HepG2 (cell line): Measurements from ENCODE around the gene C2CD3. TPM values are rescaled to one million over a fixed set of nuclear protein-coding genes. Genes with fewer than 3 reads are reported as not detected.

Experiments
- ATAC-seq: fragments of 200-7000 bp; cut with Tn5 transposase; 3 replicates; pipeline ENCODE4 v1.9.1; 2020; ENCODE audit warnings: mild to moderate bottlenecking, moderate library complexity
- BruUV-seq: library from RNA; stranded (reverse); fragments of 400-500 nt; replicated peaks from 2 replicates; lab custom pipeline; 2021; lab: Mats Ljungman, UMichigan
- CTCF ChIA-PET: fragments of 300-600 bp; formaldehyde crosslinking; extraction: SDS; loops from one replicate; lab custom pipeline; 2021; ENCODE audit warnings: low total read pairs, inconsistent platforms, low intra/inter-chr PET ratio; lab: Yijun Ruan, JAX
- POLR2A ChIA-PET: fragments of 350-600 bp; sonication (Branson Sonifier 250); formaldehyde crosslinking; loops from one replicate; lab custom pipeline; 2020; ENCODE audit warnings: antibody characterized with exemption, inconsistent platforms; lab: Yijun Ruan, JAX
- DNase-seq: peaks from one replicate; pipeline ENCODE4 v3.0.0-alpha.2; 2015; ENCODE audit warnings: low spot score
- FAIRE-seq: peaks from 3 replicates; lab custom pipeline; 2011; peaks lifted over from hg19 to GRCh38; lab: Jason Lieb, UNC
- H2AFZ ChIP-seq: one replicate; pipeline ENCODE4 v1.6.1; 2011; ENCODE audit warnings: low read length, inconsistent platforms
- H3K27ac ChIP-seq: fragments of 300-600 bp; 3 replicates; pipeline ENCODE4 v1.8.0; 2011; ENCODE audit warnings: mixed run types, mild to moderate bottlenecking, mixed read lengths, low read length, inconsistent platforms; ENCODE audit not compliant: insufficient read depth; ENCODE audit errors: extremely low read length
- H3K27me3 ChIP-seq, 2 experiments: fragments of 200-600 bp in 1 of 2; 2 replicates in 1 of 2; 3 replicates in 1 of 2; pipeline versions ENCODE4 v1.6.0 to v1.8.0; 2011; ENCODE audit warnings: low read length in 2 of 2, mild to moderate bottlenecking in 2 of 2, moderate library complexity in 2 of 2, inconsistent platforms in 1 of 2; ENCODE audit not compliant: insufficient read depth in 2 of 2, control insufficient read depth in 1 of 2
- H3K36me3 ChIP-seq, 2 experiments: fragments of 200-600 bp in 1 of 2; replicated peaks in 1 of 2; 2 replicates in 1 of 2; 3 replicates in 1 of 2; pipeline versions ENCODE4 v1.5.1 to v1.8.0; 2011; ENCODE audit warnings: low read length in 2 of 2, inconsistent platforms in 1 of 2; ENCODE audit not compliant: insufficient read depth in 2 of 2, control insufficient read depth in 1 of 2
- H3K4me1 ChIP-seq: 2 replicates; pipeline ENCODE4 v1.5.1; 2012; ENCODE audit warnings: low read length, inconsistent platforms; ENCODE audit not compliant: insufficient read depth
- H3K4me2 ChIP-seq: 2 replicates; pipeline ENCODE4 v1.6.0; 2011; ENCODE audit warnings: low read depth, low read length, inconsistent platforms
- H3K4me3 ChIP-seq, 3 experiments: fragments of 200-600 bp in 1 of 3; sonication (generic), shearing (Covaris generic) in 1 of 3; replicated peaks in 1 of 3; 2 replicates each; pipeline ENCODE4 v1.5.1; 2011 to 2016; ENCODE audit warnings: low read length in 3 of 3, inconsistent platforms in 2 of 3, low read depth in 2 of 3, mild to moderate bottlenecking in 2 of 3, control low read depth in 1 of 3, mixed read lengths in 1 of 3; ENCODE audit not compliant: insufficient read depth in 1 of 3
- H3K79me2 ChIP-seq: one replicate; pipeline ENCODE4 v1.6.1; 2011; ENCODE audit warnings: low read length, inconsistent platforms; ENCODE audit not compliant: insufficient read depth
- H3K9ac ChIP-seq: 2 replicates; pipeline ENCODE4 v1.6.0; 2011; ENCODE audit warnings: mild to moderate bottlenecking, low read depth, low read length, inconsistent platforms; ENCODE audit not compliant: insufficient read depth
- H3K9me3 ChIP-seq: 2 replicates; pipeline ENCODE4 v1.5.1; 2012; ENCODE audit warnings: mild to moderate bottlenecking, low read length
- H4K20me1 ChIP-seq: 2 replicates; pipeline ENCODE4 v1.6.0; 2011; ENCODE audit warnings: inconsistent platforms, mild to moderate bottlenecking, low read length, moderate library complexity; ENCODE audit not compliant: insufficient read depth
- ADNP ChIP-seq: sonication (generic); formaldehyde crosslinking; IDR thresholded peaks from 2 replicates; pipeline ENCODE4 v1.4.0; 2020; ENCODE audit warnings: missing genetic modification reagents
- DPF2 ChIP-seq: sonication (generic); formaldehyde crosslinking; IDR thresholded peaks from 2 replicates; pipeline ENCODE4 v1.4.0; 2020; ENCODE audit warnings: mild to moderate bottlenecking, low read depth, missing genetic modification reagents, borderline replicate concordance
- FUBP1 ChIP-seq: sonication (generic); formaldehyde crosslinking; IDR thresholded peaks from 2 replicates; pipeline ENCODE4 v1.5.1; 2020; ENCODE audit warnings: missing genetic modification reagents, mild to moderate bottlenecking, borderline replicate concordance
- HCFC1 ChIP-seq: fragments of 150-350 bp; IDR thresholded peaks from 2 replicates; pipeline ENCODE4 v1.6.1; 2014; ENCODE audit warnings: low read depth, low read length
- HMGXB4 ChIP-seq, 2 experiments: sonication (generic) in 1 of 2; formaldehyde crosslinking in 1 of 2; IDR thresholded peaks; 2 replicates each; pipeline versions ENCODE4 v1.4.0 to v1.6.1; 2018 to 2020; ENCODE audit warnings: missing genetic modification reagents in 2 of 2, borderline replicate concordance in 1 of 2, low read depth in 1 of 2, mild to moderate bottlenecking in 1 of 2, missing biosample characterization in 1 of 2
- MLXIP ChIP-seq: sonication (generic); formaldehyde crosslinking; IDR thresholded peaks from 2 replicates; pipeline ENCODE4 v1.9.0; 2021; ENCODE audit warnings: missing genetic modification reagents, borderline replicate concordance
- MTA3 ChIP-seq: sonication (generic); formaldehyde crosslinking; IDR thresholded peaks from 2 replicates; pipeline ENCODE4 v1.4.0; 2020; ENCODE audit warnings: missing genetic modification reagents
- PREB ChIP-seq: sonication (generic); formaldehyde crosslinking; IDR thresholded peaks from 2 replicates; pipeline ENCODE4 v1.4.0; 2020; ENCODE audit warnings: missing genetic modification reagents
- ZNF784 ChIP-seq: sonication (generic); formaldehyde crosslinking; IDR thresholded peaks from 2 replicates; pipeline ENCODE4 v1.5.1; 2020; ENCODE audit warnings: missing genetic modification reagents, mild to moderate bottlenecking, borderline replicate concordance
- WGBS: methylation state at CpG from one replicate; pipeline ENCODE4 v1.1.6; 2017; ENCODE audit warnings: low lambda C conversion rate; 5-methylcytosine and 5-hydroxymethylcytosine counted together
- in situ Hi-C: cut with HindIII; loops from 2 replicates; pipeline ENCODE4 v1.10.0; 2017; ENCODE audit warnings: low pct_unique_long_range_greater_than_20kb; ENCODE audit not compliant: extremely low pct_ligation_motif_present
- intact Hi-C: fragments of 100-400 bp; cut with micrococcal nuclease; formaldehyde crosslinking; loops from one replicate; pipeline ENCODE4 v1.10.0; 2022; ENCODE audit not compliant: unreplicated experiment
- polyA plus RNA-seq, 8 experiments: library from polyadenylated mRNA; depleted of rRNA in 3 of 8; stranded (reverse) in 7 of 8; unstranded in 1 of 8; fragments of >200 nt; fragmentation: Illumina TruSeq in 4 of 8; extraction: Trizol in 4 of 8; gene quantifications; 2 replicates each; pipeline versions ENCODE4 v1.2.1 to v1.2.3, GENCODE V29; 2011 to 2016; ENCODE audit warnings: low read depth in 4 of 8, missing spikeins in 1 of 8, mixed read lengths in 1 of 8; ENCODE audit not compliant: insufficient read depth in 1 of 8
- total RNA-seq, 5 experiments: library from RNA; depleted of rRNA; stranded (reverse); fragments of >200 nt; fragmentation: Illumina TruSeq; extraction: Trizol; gene quantifications; 2 replicates each; pipeline ENCODE4 v1.2.3, GENCODE V29; 2016; ENCODE audit warnings: low read depth in 1 of 5

Gene C2CD3
- total and polyA plus RNA-seq, 2 of the 13 experiments (the other 11 are each of a cell fraction or from before 2014, with no cell fraction given), result 5.5 to 6.4 TPM

GRCh38 chr11:74014880-74015279, 155.9 kb downstream of the C2CD3 start (continued):
- TF ChIP-seq PREB (no peak), HCFC1 (no peak), MLXIP (no peak), MTA3 (CRISPR knock-in tag) (no peak), ADNP (CRISPR knock-in tag) (no peak), DPF2 (CRISPR knock-in tag) (no peak), ZNF784 (no peak)

GRCh38 chr11:74013141-74013540, 157.7 kb downstream of the C2CD3 start:
- Histone ChIP-seq H3K27me3 (no peaks in the 10 kb centered on the region), H3K4me1 (peaks cover 26% of the 10 kb centered on the region), H3K9ac (no peak overlapping the region), H3K79me2 (no peaks in the 10 kb centered on the region), H3K4me3 (no peak overlapping the region), H3K27ac (no peak overlapping the region), H2AFZ (no peak overlapping the region), H3K9me3 (no peaks in the 10 kb centered on the region), H3K4me2 (no peak overlapping the region), H3K36me3 (no peaks in the 10 kb centered on the region; a peak in 1 of 5 replicates), H4K20me1 (no peaks in the 10 kb centered on the region)
- POLR2A ChIA-PET, result no interaction called here
- in situ Hi-C loops, result no loop called here
- CTCF ChIA-PET, result no interaction called here
- WGBS, result 96% methylated on average over 5 of the region's 8 CpGs
- intact Hi-C loops, result no loop called here
- ATAC-seq, result no peak
- no TSS peak for BruUV-seq
- DNase-seq, result no peak
- no peak for FAIRE-seq
- TF ChIP-seq HMGXB4 (CRISPR knock-in tag; IDR thresholded peaks at IDR 0.05; ENCODE audit: borderline replicate concordance in 1 of 2, low read depth in 1 of 2) (no peak), FUBP1 (CRISPR knock-in tag) (no peak)
